ENCODE data around the gene DHX30.

- no peak for TF ChIP-seq TAF1 (IDR thresholded peaks at IDR 0.05; ENCODE audit: borderline replicate concordance, insufficient read depth, low read length)
- no peak for TF ChIP-seq POLR2AphosphoS5 (IDR thresholded peaks at IDR 0.05; ENCODE audit: low read depth, low read length)
- TF ChIP-seq SIN3A (IDR thresholded peaks at IDR 0.05; ENCODE audit: borderline replicate concordance, insufficient read depth, low read length): no peak
- no peak for TF ChIP-seq REST (IDR thresholded peaks at IDR 0.05; ENCODE audit: insufficient read depth in 1 of 2, low read depth in 2 of 2, low read length in 2 of 2)
Measured at GRCh38 chr3:47867451-47868044, 64.6 kb downstream of the DHX30 start.
